GM19397 (cell line): Measurements from ENCODE around the gene CPT1A.

ENCODE experiments used
- ATAC-seq: cut with Tn5 transposase; IDR thresholded peaks from one replicate; pipeline ENCODE4 v1.9.1; 2021; ENCODE audit warnings: mild to moderate bottlenecking, moderate library complexity; ENCODE audit not compliant: unreplicated experiment

Gene CPT1A

DNA sequence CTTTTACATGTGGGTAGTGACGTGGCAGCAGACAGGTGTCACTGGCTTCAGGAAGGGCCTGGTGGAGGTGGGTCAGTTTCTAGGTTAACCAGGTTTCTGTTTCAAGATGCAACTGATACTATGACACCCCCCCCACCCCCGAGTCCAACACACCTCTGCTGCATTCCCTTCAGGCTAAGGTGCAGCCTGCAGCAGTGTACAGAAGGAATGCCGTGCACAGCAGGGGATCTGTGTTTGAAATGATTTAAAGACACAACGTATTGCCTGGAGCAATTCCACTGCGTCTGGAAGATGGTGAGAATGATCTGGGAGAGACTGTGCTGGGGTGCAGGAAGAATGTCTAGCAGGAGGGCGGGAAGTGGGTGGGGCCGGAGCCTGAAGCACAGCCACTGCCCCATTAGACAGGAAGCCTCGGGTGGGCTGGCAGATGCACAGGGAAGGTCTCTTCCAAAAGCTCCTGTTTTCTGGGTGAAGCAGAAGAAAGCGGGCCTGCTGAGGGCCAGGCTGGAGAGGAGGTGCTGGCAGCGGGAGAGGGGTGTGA is 78.5 kb downstream of the CPT1A start:
- ATAC-seq: no peak

GRCh38 chr11:68762481-68762880 is 79.2 kb downstream of the CPT1A start:
- no peak for ATAC-seq

- ATAC-seq: no peak
Observed at GRCh38 chr11:68761801-68762200, 79.9 kb downstream of the CPT1A start.

DNA sequence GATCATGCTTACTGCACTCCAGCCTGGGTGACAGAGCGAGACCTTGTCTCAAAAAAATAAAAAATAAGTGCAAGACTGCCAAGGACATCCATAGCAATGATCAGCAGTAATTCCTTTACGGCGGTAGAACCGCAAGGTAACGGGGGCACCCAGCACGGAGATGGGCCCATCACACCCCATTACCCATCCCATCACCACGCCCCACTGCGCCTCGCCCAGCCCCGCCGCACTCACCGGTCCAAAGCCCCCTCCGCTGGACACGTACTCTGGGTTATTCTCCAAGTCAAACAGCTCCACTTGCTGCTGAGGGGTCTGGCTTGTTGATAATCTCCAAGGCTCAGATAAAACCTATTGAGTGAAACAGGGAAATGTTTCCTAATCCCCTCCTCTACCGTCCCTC is 81.7 kb downstream of the CPT1A start:
- no peak for ATAC-seq

- ATAC-seq: no peak
Observed at GRCh38 chr11:68757711-68758110, 84.0 kb downstream of the CPT1A start.

- ATAC-seq: no peak
Observed at GRCh38 chr11:68756171-68756766, 85.4 kb downstream of the CPT1A start.

DNA sequence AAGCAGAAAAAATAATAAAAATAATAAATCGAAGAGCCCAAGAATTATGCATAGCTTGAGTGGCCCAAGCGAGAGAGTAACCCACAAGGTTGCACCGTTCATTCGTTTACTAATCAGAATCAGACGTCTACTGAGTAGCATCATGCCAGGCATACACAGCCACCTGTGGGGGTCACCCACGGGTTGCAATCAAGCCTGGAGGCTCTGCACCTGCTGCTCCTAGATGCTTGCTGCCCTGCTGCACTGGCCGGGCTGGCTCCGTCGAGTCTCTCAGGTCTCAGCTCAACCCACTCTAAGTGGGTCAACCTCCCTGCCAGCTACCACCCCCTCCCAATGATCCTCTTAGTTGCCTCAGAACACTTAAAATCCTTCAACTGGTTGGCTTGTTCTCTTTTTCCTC is 88.4 kb downstream of the CPT1A start:
- no peak for ATAC-seq

DNA sequence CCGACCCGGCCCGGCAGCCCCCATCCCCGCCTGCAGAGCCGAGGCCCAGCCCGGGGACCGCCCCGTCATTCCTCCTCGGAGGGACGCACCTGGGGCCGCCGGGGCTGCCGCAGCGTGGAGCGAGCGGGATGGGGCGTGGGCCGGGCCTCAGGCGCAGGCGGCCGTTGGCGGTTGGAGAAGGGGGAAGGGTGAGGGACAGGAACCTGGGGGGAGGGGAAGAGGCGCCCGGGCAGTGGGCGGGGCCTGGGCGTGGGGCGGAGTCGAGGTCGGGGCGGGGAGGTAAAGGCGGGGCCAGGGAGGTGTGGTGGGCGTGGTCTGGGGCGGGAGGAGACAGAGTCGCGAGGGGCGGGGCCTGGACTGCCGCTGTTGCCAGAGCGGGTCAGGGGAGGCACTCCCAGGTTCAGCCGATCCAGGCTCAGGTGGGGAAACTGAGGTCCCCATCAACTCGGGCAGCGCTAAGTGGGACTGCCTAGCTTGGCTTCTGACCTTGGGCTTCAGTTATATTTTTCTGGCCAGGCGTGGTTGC is 90.3 kb downstream of the CPT1A start, which contains the start of gene TESMIN:
TSS of gene TESMIN (minus strand) at position 190 of the 526 bp plus-strand sequence. CDS start 860 bp downstream, outside the sequence.
- peak; percentile 53 for ATAC-seq

DNA sequence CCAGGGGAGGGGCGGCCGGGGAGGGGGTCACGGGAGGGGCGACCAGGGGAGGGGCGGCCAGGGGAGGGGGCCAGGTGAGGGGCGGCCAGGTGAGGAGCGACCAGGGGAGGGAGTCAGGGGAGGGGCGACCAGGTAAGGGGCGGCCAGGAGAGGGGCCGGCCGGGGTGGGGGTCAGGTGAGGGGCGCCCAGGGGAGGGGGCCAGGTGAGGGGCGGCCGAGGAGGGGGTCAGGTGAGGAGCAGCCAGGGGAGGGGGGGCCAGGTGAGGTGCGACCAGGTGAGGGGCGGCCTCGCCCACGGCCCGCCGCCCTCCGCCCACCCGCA is 90.8 kb downstream of the CPT1A start:
- ATAC-seq: no peak

DNA sequence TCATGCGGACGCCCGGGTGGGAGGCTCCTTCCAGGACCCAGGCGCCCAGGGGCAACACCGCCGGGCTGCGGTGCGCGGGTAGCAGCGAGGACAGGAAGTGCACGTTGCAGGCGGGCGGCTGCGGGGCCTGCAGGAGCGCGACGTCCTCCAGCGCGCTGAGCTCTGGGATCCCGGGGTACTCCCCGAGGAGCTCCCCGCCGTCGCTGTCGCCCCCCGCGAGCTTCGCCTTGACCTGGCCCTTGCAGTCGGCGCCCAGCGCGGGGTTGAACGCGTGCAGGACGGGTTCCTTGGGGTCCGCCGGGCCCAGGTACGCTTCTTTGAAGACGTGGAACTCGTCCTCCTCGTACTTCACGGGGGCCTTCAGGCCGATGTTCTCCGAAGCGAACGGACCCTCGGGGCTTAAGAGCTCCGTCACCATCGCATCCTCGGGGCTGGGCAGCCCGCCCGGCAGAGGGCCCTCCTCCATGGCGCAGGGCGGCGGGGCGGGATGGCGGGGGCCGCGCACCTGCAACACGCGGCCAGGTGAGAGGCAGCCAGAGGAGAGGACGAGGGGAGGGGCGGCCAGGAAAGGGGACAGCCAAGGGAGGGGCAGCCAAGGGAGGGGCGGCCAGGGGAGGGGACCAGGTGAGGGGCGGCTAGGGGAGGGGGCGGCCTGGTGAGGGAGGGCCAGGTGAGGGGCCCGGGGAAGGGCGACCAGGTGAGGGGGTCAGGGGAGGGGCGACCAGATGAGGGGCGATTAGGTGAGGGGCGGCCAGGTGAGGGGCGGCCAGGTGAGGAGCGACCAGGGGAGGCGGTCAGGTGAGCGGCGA is 91.3 kb downstream of the CPT1A start:
- ATAC-seq: no peak

GRCh38 chr11:68749229-68750123 is 92.2 kb downstream of the CPT1A start:
- ATAC-seq: no peak

DNA sequence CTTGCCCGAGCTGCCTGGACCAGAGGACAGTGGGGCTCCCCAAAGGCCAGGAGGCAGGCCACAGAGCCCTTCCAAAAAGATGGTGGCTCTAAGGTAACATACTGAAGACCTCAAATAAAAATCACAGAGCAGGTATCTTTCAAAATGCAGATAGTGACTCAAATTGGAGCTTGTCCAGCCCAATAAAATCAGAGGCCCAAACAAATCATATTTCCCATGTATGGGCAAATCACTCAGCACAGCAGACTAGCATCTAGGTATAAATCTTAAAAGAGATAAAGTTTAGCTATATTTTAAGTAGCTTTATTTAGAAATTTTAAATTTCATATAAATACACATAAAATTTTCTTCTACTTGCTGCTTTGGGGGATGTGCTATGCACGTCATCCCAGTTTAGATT is 93.7 kb downstream of the CPT1A start:
- no peak for ATAC-seq

GRCh38 chr11:68743539-68743938 is 98.2 kb downstream of the CPT1A start:
- no peak for ATAC-seq

- no peak for ATAC-seq
Observed at GRCh38 chr11:68741463-68741862, 100.3 kb downstream of the CPT1A start.

DNA sequence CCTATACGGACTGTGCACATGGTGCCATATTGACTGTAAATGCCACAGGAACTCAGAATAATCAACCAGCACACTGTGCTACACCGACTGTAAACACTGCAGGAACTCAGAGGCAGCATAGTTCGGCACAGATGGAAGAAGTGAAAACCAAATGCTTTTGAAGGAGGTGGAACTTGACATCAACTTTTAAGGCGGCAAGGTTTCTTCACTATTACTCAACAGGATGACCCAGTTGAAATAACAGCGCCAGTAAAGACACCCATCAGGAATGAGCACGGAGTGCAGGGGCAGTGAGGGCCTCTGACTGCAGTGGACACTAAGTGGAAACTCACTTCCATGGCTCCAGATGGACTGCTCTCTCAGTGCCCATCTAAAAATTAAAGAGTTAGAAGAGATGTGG is 106.1 kb downstream of the CPT1A start:
- no peak for ATAC-seq

GRCh38 chr11:68735125-68735524 is 106.6 kb downstream of the CPT1A start:
- no peak for ATAC-seq

DNA sequence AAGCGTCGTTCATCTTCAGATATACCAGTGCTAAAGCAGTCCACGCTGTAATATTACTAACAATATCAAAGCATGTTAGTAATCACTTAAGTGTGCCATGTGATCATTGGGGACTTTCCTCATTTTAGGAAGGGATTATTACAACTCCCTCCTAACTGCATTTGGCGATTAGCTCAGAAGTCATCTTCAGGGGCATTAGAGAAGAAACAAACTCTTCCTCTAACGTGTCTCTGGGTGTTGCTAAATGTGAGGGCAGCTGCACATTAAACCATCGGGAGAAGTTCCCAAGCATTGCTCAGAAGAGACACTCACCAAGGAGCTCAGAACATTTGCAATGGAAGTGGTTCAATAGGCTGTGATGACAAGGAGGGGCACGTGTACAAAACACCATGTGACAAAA is 107.6 kb downstream of the CPT1A start:
- no peak for ATAC-seq

GRCh38 chr11:68727783-68728182 is 113.9 kb downstream of the CPT1A start:
- no peak for ATAC-seq

DNA sequence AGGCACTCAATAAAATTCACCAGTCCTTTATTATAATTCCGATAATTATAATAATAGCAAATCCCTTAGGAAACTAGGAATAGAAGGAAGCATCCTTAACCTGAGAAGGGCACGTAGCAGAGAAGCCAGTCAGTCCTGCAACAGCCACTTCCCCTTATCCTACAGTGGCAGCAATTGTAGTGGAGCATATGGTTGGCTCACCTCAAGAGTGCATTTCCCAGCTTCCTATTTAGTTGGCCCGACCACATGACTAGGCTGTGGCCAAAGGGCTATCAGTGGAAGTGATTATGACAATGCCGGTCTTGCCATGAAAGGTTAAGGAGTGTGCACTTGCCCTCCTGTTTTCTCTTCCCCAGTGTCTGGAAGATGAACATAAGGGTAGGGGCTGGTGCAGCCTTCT is 117.4 kb downstream of the CPT1A start:
- no peak for ATAC-seq

- ATAC-seq: no peak
Observed at GRCh38 chr11:68722143-68722542, 119.6 kb downstream of the CPT1A start.

- ATAC-seq: no peak
Observed at GRCh38 chr11:68721075-68721474, 120.6 kb downstream of the CPT1A start.
